IMR-90 (cell line): ENCODE data around the gene MDH1. TPM values are rescaled to one million over a fixed set of nuclear protein-coding genes. Genes with fewer than 3 reads are reported as not detected.

Source experiments
- ATAC-seq: fragments of 200-7000 bp; cut with Tn5 transposase; 2 replicates; pipeline ENCODE4 v1.9.1; 2020; ENCODE audit warnings: low read depth, mild to moderate bottlenecking, moderate library complexity
- BruUV-seq: library from RNA; stranded (reverse); fragments of 400-500 nt; replicated peaks from 2 replicates; lab custom pipeline; 2021; lab: Mats Ljungman, UMichigan
- CTCF ChIA-PET: fragments of 300-600 bp; formaldehyde crosslinking; extraction: SDS; loops from one replicate; lab custom pipeline; 2021; ENCODE audit warnings: antibody characterized with exemption; lab: Yijun Ruan, JAX
- POLR2A ChIA-PET: fragments of 300-600 bp; sonication (Branson Sonifier 250); formaldehyde crosslinking; loops from one replicate; lab custom pipeline; 2022; ENCODE audit warnings: antibody characterized with exemption; ENCODE audit not compliant: unreplicated experiment; lab: Charles Lee
- DNase-seq: peaks from one replicate; pipeline ENCODE4 v3.0.0; 2013
- H2AFZ ChIP-seq: replicated peaks from 2 replicates; pipeline ENCODE3; 2013; ENCODE audit warnings: low read length, mild to moderate bottlenecking; ENCODE audit not compliant: poor library complexity
- H2AK5ac ChIP-seq: 2 replicates; pipeline ENCODE4 v1.6.1; 2013; ENCODE audit warnings: low read depth, low read length, inconsistent platforms
- H2AK9ac ChIP-seq: replicated peaks from 2 replicates; pipeline ENCODE3; 2013; ENCODE audit warnings: mild to moderate bottlenecking, low read depth, low read length, moderate library complexity; ENCODE audit not compliant: poor library complexity
- H2BK120ac ChIP-seq: 2 replicates; pipeline ENCODE4 v1.6.1; 2013; ENCODE audit warnings: low read depth, low read length, inconsistent platforms
- H2BK15ac ChIP-seq: 3 replicates; pipeline ENCODE4 v1.6.1; 2013; ENCODE audit warnings: low read depth, low read length, inconsistent platforms
- H2BK20ac ChIP-seq: 2 replicates; pipeline ENCODE4 v1.6.1; 2013; ENCODE audit warnings: low read depth, mild to moderate bottlenecking, inconsistent platforms, low read length, moderate library complexity
- H2BK5ac ChIP-seq: 2 replicates; pipeline ENCODE4 v1.6.1; 2013; ENCODE audit warnings: mild to moderate bottlenecking, low read depth, low read length, inconsistent platforms; ENCODE audit not compliant: poor library complexity, severe bottlenecking
- H3K14ac ChIP-seq: replicated peaks from 2 replicates; pipeline ENCODE4 v1.6.1; 2013; ENCODE audit warnings: low read depth, low read length, inconsistent platforms
- H3K18ac ChIP-seq: 2 replicates; pipeline ENCODE4 v1.6.1; 2013; ENCODE audit warnings: low read depth, low read length, control low read depth
- H3K23ac ChIP-seq: 2 replicates; pipeline ENCODE4 v1.6.1; 2013; ENCODE audit warnings: low read depth, low read length, inconsistent platforms
- H3K27ac ChIP-seq: 2 replicates; pipeline ENCODE4 v1.5.1; 2013; ENCODE audit warnings: mild to moderate bottlenecking, control low read depth, low read length; ENCODE audit not compliant: insufficient read depth
- H3K27me3 ChIP-seq: 2 replicates; pipeline ENCODE4 v1.6.1; 2013; ENCODE audit warnings: low read length; ENCODE audit not compliant: control insufficient read depth, insufficient read depth
- H3K36me3 ChIP-seq: 2 replicates; pipeline ENCODE4 v1.6.1; 2013; ENCODE audit warnings: low read length, mixed read lengths; ENCODE audit not compliant: control insufficient read depth, insufficient read depth
- H3K4ac ChIP-seq: 2 replicates; pipeline ENCODE4 v1.6.1; 2013; ENCODE audit warnings: low read depth, low read length, inconsistent platforms
- H3K4me1 ChIP-seq: 2 replicates; pipeline ENCODE4 v1.6.1; 2013; ENCODE audit warnings: low read length, mixed read lengths; ENCODE audit not compliant: control insufficient read depth, insufficient read depth
- H3K4me2 ChIP-seq: 2 replicates; pipeline ENCODE4 v1.6.1; 2013; ENCODE audit warnings: low read depth, mild to moderate bottlenecking, control low read depth, low read length, moderate library complexity
- H3K4me3 ChIP-seq: 2 replicates; pipeline ENCODE4 v1.5.1; 2013; ENCODE audit warnings: low read depth, mild to moderate bottlenecking, control low read depth, low read length, moderate library complexity; ENCODE audit not compliant: insufficient read depth
- H3K56ac ChIP-seq: 2 replicates; pipeline ENCODE4 v1.6.1; 2013; ENCODE audit warnings: low read length, inconsistent platforms; ENCODE audit not compliant: insufficient read depth; ENCODE audit errors: extremely low read depth
- H3K79me1 ChIP-seq, 2 experiments: 2 replicates each; pipeline ENCODE4 v1.6.1; 2013; ENCODE audit warnings: low read length in 2 of 2, inconsistent platforms in 1 of 2, low read depth in 1 of 2
- H3K9ac ChIP-seq: 2 replicates; pipeline ENCODE4 v1.6.1; 2013; ENCODE audit warnings: low read depth, low read length, control low read depth
- H3K9me1 ChIP-seq: 2 replicates; pipeline ENCODE4 v1.6.1; 2013; ENCODE audit warnings: low read length, inconsistent platforms; ENCODE audit not compliant: insufficient read depth
- H3K9me3 ChIP-seq: 2 replicates; pipeline ENCODE4 v1.6.1; 2013; ENCODE audit warnings: low read length; ENCODE audit not compliant: control insufficient read depth, insufficient read depth
- H4K20me1 ChIP-seq: 2 replicates; pipeline ENCODE4 v1.6.1; 2013; ENCODE audit warnings: low read length, inconsistent platforms; ENCODE audit not compliant: insufficient read depth
- H4K5ac ChIP-seq: 2 replicates; pipeline ENCODE4 v1.6.1; 2013; ENCODE audit warnings: mild to moderate bottlenecking, low read depth, low read length, control low read depth
- H4K8ac ChIP-seq, 2 experiments: 2 replicates each; pipeline ENCODE4 v1.6.1; 2013; ENCODE audit warnings: low read depth in 2 of 2, low read length in 2 of 2, control low read depth in 1 of 2, inconsistent platforms in 1 of 2
- H4K91ac ChIP-seq: 2 replicates; pipeline ENCODE4 v1.6.1; 2013; ENCODE audit warnings: low read depth, low read length, inconsistent platforms; ENCODE audit not compliant: insufficient read depth
- BHLHE40 ChIP-seq: fragments of 150-350 bp; IDR thresholded peaks from 2 replicates; pipeline ENCODE4 v1.6.1; 2016; ENCODE audit warnings: mild to moderate bottlenecking, low read depth, low read length
- CEBPB ChIP-seq: IDR thresholded peaks from 2 replicates; pipeline ENCODE4 v1.6.1; 2012; ENCODE audit warnings: low read depth, low read length, improper control_type of control experiment
- CHD1 ChIP-seq: IDR thresholded peaks from 2 replicates; pipeline ENCODE4 v1.6.1; 2012; ENCODE audit warnings: low read depth, low read length, improper control_type of control experiment
- ELK1 ChIP-seq: fragments of 150-350 bp; IDR thresholded peaks from 2 replicates; pipeline ENCODE4 v1.6.1; 2016; ENCODE audit warnings: low read depth, mild to moderate bottlenecking, low read length, moderate library complexity, borderline replicate concordance
- MAFK ChIP-seq: IDR thresholded peaks from 2 replicates; pipeline ENCODE4 v1.6.1; 2012; ENCODE audit warnings: low read depth, low read length, improper control_type of control experiment
- MAZ ChIP-seq: IDR thresholded peaks from 2 replicates; pipeline ENCODE4 v1.6.1; 2012; ENCODE audit warnings: low read depth, mild to moderate bottlenecking, low read length, improper control_type of control experiment, moderate library complexity, borderline replicate concordance
- MXI1 ChIP-seq: IDR thresholded peaks from 2 replicates; pipeline ENCODE4 v1.6.1; 2012; ENCODE audit warnings: low read depth, mild to moderate bottlenecking, low read length, moderate library complexity, borderline replicate concordance
- NFE2L2 ChIP-seq: fragments of 150-350 bp; IDR thresholded peaks from 2 replicates; pipeline ENCODE4 v1.6.1; 2016; ENCODE audit warnings: low read depth, mild to moderate bottlenecking, low read length
- POLR2A ChIP-seq: IDR thresholded peaks from 2 replicates; pipeline ENCODE4 v1.6.1; 2012; ENCODE audit warnings: mild to moderate bottlenecking, low read depth, low read length
- RAD21 ChIP-seq: IDR thresholded peaks from 2 replicates; pipeline ENCODE4 v1.6.1; 2012; ENCODE audit warnings: low read length, improper control_type of control experiment
- RFX5 ChIP-seq: IDR thresholded peaks from 2 replicates; pipeline ENCODE4 v1.8.0; 2012; ENCODE audit warnings: low read depth, mild to moderate bottlenecking, low read length, moderate library complexity
- SMC3 ChIP-seq: fragments of 150-350 bp; IDR thresholded peaks from 2 replicates; pipeline ENCODE4 v1.6.1; 2016; ENCODE audit warnings: low read depth, mild to moderate bottlenecking, antibody characterized with exemption, low read length, moderate library complexity
- WGBS, 2 experiments: methylation state at CpG; one replicate each; pipeline versions ENCODE4 v1.1.5 to v1.1.7; 2013; ENCODE audit warnings: missing lambda C conversion rate in 2 of 2; ENCODE audit not compliant: insufficient read length in 1 of 2; ENCODE audit errors: extremely low coverage in 2 of 2; 5-methylcytosine and 5-hydroxymethylcytosine counted together
- dilution Hi-C: fragments of 300-500 bp; cut with HindIII; formaldehyde crosslinking; loops from one replicate; pipeline ENCODE4 v1.14.3; 2018; ENCODE audit warnings: low sequenced_read_pairs; ENCODE audit not compliant: unreplicated experiment
- in situ Hi-C: fragments of 300-500 bp; cut with MboI; formaldehyde crosslinking; loops from 3 replicates; pipeline ENCODE4 v1.14.3; 2019; ENCODE audit warnings: low sequenced_read_pairs, inconsistent platforms, mixed read lengths
- intact Hi-C: fragments of 100-400 bp; cut with micrococcal nuclease; formaldehyde crosslinking; loops from 2 replicates; pipeline ENCODE4 v1.10.0; 2022
- polyA plus RNA-seq, 3 experiments: library from polyadenylated mRNA; depleted of rRNA; stranded (reverse); fragments of >200 nt; gene quantifications; 2 replicates each; pipeline ENCODE4 v1.2.3, GENCODE V29; 2012; ENCODE audit warnings: low replicate concordance in 1 of 3
- total RNA-seq: library from RNA; depleted of rRNA; stranded (reverse); fragments of >200 nt; gene quantifications from 2 replicates; pipeline ENCODE4 v1.2.3, GENCODE V29; 2012
- TF ChIP-seq, protein P1 (sequence below): conservative IDR thresholded peaks from 2 replicates; pipeline ENCODE4 v1.5.1; 2012; ENCODE audit warnings: mild to moderate bottlenecking, low read depth, low read length, improper control_type of control experiment

The MDH1 gene
- total and polyA plus RNA-seq, 2 of the 4 experiments (the other 2 are of a cell fraction) = 195 to 248 TPM

DNA sequence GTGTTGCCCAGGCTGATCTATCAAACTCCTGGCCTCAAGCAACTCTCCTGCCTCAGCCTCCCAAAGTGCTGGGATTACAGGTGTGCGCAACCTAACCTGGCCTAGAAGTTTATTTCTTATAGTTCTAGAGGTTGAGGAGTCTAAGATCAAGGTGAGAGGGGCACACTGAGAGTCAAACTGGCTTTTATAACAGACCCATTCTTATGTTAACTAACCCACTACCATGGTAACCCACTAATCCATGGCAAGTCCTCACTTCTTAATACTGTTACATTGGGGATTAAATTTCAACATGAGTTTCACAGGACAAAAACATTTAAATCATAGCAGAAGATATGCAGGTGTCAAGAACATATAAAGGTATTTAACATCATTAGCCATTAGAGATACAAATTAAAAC lies 50.6 kb downstream of the MDH1 start:
- TF ChIP-seq RAD21 (no peak), ELK1 (no peak), MAZ (no peak), NFE2L2 (no peak), CHD1 (no peak), BHLHE40 (no peak), MAFK (no peak), POLR2A (no peak), SMC3 (no peak), RFX5 (no peak), MXI1 (no peak), CEBPB (no peak)
- TF ChIP-seq, protein P1, sequence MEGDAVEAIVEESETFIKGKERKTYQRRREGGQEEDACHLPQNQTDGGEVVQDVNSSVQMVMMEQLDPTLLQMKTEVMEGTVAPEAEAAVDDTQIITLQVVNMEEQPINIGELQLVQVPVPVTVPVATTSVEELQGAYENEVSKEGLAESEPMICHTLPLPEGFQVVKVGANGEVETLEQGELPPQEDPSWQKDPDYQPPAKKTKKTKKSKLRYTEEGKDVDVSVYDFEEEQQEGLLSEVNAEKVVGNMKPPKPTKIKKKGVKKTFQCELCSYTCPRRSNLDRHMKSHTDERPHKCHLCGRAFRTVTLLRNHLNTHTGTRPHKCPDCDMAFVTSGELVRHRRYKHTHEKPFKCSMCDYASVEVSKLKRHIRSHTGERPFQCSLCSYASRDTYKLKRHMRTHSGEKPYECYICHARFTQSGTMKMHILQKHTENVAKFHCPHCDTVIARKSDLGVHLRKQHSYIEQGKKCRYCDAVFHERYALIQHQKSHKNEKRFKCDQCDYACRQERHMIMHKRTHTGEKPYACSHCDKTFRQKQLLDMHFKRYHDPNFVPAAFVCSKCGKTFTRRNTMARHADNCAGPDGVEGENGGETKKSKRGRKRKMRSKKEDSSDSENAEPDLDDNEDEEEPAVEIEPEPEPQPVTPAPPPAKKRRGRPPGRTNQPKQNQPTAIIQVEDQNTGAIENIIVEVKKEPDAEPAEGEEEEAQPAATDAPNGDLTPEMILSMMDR = no peak
- no TSS peak for BruUV-seq
- no peak overlapping the region for H3K18ac ChIP-seq
- no peak overlapping the region for H3K14ac ChIP-seq
- H3K4me1 ChIP-seq = no peaks in the 10 kb centered on the region
- H3K79me1 ChIP-seq = no peaks in the 10 kb centered on the region
- H3K56ac ChIP-seq = no peak overlapping the region
- no peak overlapping the region for H3K4me3 ChIP-seq
- no peak overlapping the region for H3K4ac ChIP-seq
- no peak overlapping the region for H3K27ac ChIP-seq
- in situ Hi-C loops = no loop called here
- H2AK9ac ChIP-seq = no peak overlapping the region
- ATAC-seq (no peak), DNase-seq (no peak)
- H3K9me1 ChIP-seq = no peaks in the 10 kb centered on the region
- H4K8ac ChIP-seq = no peak overlapping the region
- H3K9me3 ChIP-seq = no peaks in the 10 kb centered on the region
- ChIA-PET CTCF (no interaction called here), POLR2A (no interaction called here)
- no peak overlapping the region for H2BK120ac ChIP-seq
- H3K27me3 ChIP-seq = no peaks in the 10 kb centered on the region
- H3K36me3 ChIP-seq = no peaks in the 10 kb centered on the region
- intact Hi-C loops = no loop called here
- no peaks in the 10 kb centered on the region for H4K20me1 ChIP-seq
- H2BK20ac ChIP-seq = no peak overlapping the region
- no peak overlapping the region for H2AK5ac ChIP-seq
- dilution Hi-C loops = no loop called here
- no peak overlapping the region for H2AFZ ChIP-seq
- no peak overlapping the region for H3K4me2 ChIP-seq
- H2BK5ac ChIP-seq = no peak overlapping the region
- H2BK15ac ChIP-seq = no peak overlapping the region
- no CpG with 5 or more reads among the region's 1 CpG for WGBS, 2 experiments
- H3K23ac ChIP-seq = no peak overlapping the region
- no peak overlapping the region for H4K5ac ChIP-seq
- no peak overlapping the region for H3K9ac ChIP-seq
- no peak overlapping the region for H4K91ac ChIP-seq
